ENCODE measurements around the gene MACROD1. TPM values are rescaled to one million over a fixed set of nuclear protein-coding genes. Genes with fewer than 3 reads are reported as not detected.

The MACROD1 gene
- total RNA-seq, 1 donor from 2014 or later = 20.6 TPM

GRCh38 chr11:64077607-64078006 lies 88.3 kb downstream of the MACROD1 start:
- H3K27ac Mint-ChIP-seq (ENCODE audit: unreplicated experiment) = no peak overlapping the region
- no peaks in the 10 kb centered on the region for H3K36me3 Mint-ChIP-seq (ENCODE audit: low read depth)
- H3K4me1 Mint-ChIP-seq (ENCODE audit: low read depth) = no peaks in the 10 kb centered on the region
- no peak for DNase-seq (ENCODE audit: low spot score)
- H3K4me3 Mint-ChIP-seq (ENCODE audit: unreplicated experiment) = no peak overlapping the region
- H3K9me3 Mint-ChIP-seq (ENCODE audit: low read depth) = no peaks in the 10 kb centered on the region
- peaks cover 7% of the 10 kb centered on the region for H3K27me3 Mint-ChIP-seq (ENCODE audit: low read depth)
- TF ChIP-seq CTCF (IDR thresholded peaks at IDR 0.05) = no peak

GRCh38 chr11:64076758-64077157 lies 89.2 kb downstream of the MACROD1 start:
- Mint-ChIP-seq H3K27me3 (ENCODE audit: low read depth) (peaks cover 7% of the 10 kb centered on the region), H3K4me3 (ENCODE audit: unreplicated experiment) (no peak overlapping the region), H3K36me3 (ENCODE audit: low read depth) (no peaks in the 10 kb centered on the region), H3K9me3 (ENCODE audit: low read depth) (no peaks in the 10 kb centered on the region), H3K4me1 (ENCODE audit: low read depth) (no peaks in the 10 kb centered on the region), H3K27ac (ENCODE audit: unreplicated experiment) (no peak overlapping the region)
- TF ChIP-seq CTCF (IDR thresholded peaks at IDR 0.05) = no peak
- no peak for DNase-seq (ENCODE audit: low spot score)

GRCh38 chr11:64074239-64074638 lies 91.7 kb downstream of the MACROD1 start:
- DNase-seq (ENCODE audit: low spot score) = no peak
- Mint-ChIP-seq H3K27me3 (ENCODE audit: low read depth) (peaks cover 3% of the 10 kb centered on the region), H3K27ac (ENCODE audit: unreplicated experiment) (no peak overlapping the region), H3K36me3 (ENCODE audit: low read depth) (no peaks in the 10 kb centered on the region), H3K4me1 (ENCODE audit: low read depth) (no peaks in the 10 kb centered on the region), H3K9me3 (ENCODE audit: low read depth) (no peaks in the 10 kb centered on the region), H3K4me3 (ENCODE audit: unreplicated experiment) (no peak overlapping the region)
- no peak for TF ChIP-seq CTCF (IDR thresholded peaks at IDR 0.05)

- Mint-ChIP-seq H3K27me3 (ENCODE audit: low read depth) (peaks cover 1% of the 10 kb centered on the region), H3K36me3 (ENCODE audit: low read depth) (no peaks in the 10 kb centered on the region), H3K27ac (ENCODE audit: unreplicated experiment) (no peak overlapping the region), H3K9me3 (ENCODE audit: low read depth) (no peaks in the 10 kb centered on the region), H3K4me3 (ENCODE audit: unreplicated experiment) (no peak overlapping the region), H3K4me1 (ENCODE audit: low read depth) (no peaks in the 10 kb centered on the region)
- no peak for TF ChIP-seq CTCF (IDR thresholded peaks at IDR 0.05)
- DNase-seq (ENCODE audit: low spot score) = no peak
These were observed 92.4 kb downstream of the MACROD1 start for GRCh38 chr11:64073542-64073941.

GRCh38 chr11:64072871-64073270 lies 93.0 kb downstream of the MACROD1 start:
- no peak overlapping the region for H3K27ac Mint-ChIP-seq (ENCODE audit: unreplicated experiment)
- H3K4me3 Mint-ChIP-seq (ENCODE audit: unreplicated experiment) = no peak overlapping the region
- no peak for DNase-seq (ENCODE audit: low spot score)
- peaks cover 1% of the 10 kb centered on the region for H3K27me3 Mint-ChIP-seq (ENCODE audit: low read depth)
- no peak for TF ChIP-seq CTCF (IDR thresholded peaks at IDR 0.05)
- H3K36me3 Mint-ChIP-seq (ENCODE audit: low read depth) = no peaks in the 10 kb centered on the region
- no peaks in the 10 kb centered on the region for H3K9me3 Mint-ChIP-seq (ENCODE audit: low read depth)
- no peaks in the 10 kb centered on the region for H3K4me1 Mint-ChIP-seq (ENCODE audit: low read depth)

Data from chondrocyte (in vitro differentiated cells).